ENCODE measurements around the gene ANO4.

- TF ChIP-seq CTCF (IDR thresholded peaks at IDR 0.05) (no peak), POLR2AphosphoS5 (IDR thresholded peaks at IDR 0.05) (no peak)
Observed at GRCh38 chr12:100790552-100790951, 4.0 kb upstream of the ANO4 start.
